Measurements from ENCODE around the gene SEC22B. TPM values are rescaled to one million over a fixed set of nuclear protein-coding genes. Genes with fewer than 3 reads are reported as not detected.

Gene SEC22B
- total RNA-seq = 28.8 TPM

GRCh38 chr1:120176092-120176855 lies at the start of gene SEC22B:
TSS of gene SEC22B (minus strand) at chr1:120176520. CDS start at chr1:120176381, 139 bp downstream.

Small RNAs within 50 kb of the gene (small RNA-seq; reads per million reads assigned to genes)
- not detected for gene RNU6-465P (ENCODE audit: low replicate concordance)

Other genes with a start within 250 kb of the SEC22B start
- gene NOTCH2, start 106.9 kb downstream of the SEC22B start, total RNA-seq = 242 TPM
- 10.7 TPM for gene NBPF8, start 238.5 kb upstream of the SEC22B start, total RNA-seq